OCI-LY1 (cell line): ENCODE measurements around the gene MLXIP.

ENCODE experiments used
- H2AFZ ChIP-seq: fragments of 200-600 bp; sonication (generic), shearing (Covaris generic); 2 replicates; pipeline ENCODE4 v1.6.0; 2014; ENCODE audit warnings: antibody characterized with exemption, mild to moderate bottlenecking, low read length
- H3F3A ChIP-seq: fragments of 200-600 bp; sonication (generic), shearing (Covaris generic); 2 replicates; pipeline ENCODE4 v1.6.0; 2014; ENCODE audit warnings: mild to moderate bottlenecking, antibody characterized with exemption, low read length, moderate library complexity; ENCODE audit not compliant: insufficient read depth
- H3K27ac ChIP-seq: fragments of 200-600 bp; sonication (generic); 2 replicates; pipeline ENCODE4 v1.5.1; 2014; ENCODE audit warnings: low read length, mixed run types, mild to moderate bottlenecking, low read depth; ENCODE audit not compliant: poor library complexity, severe bottlenecking
- H3K27me3 ChIP-seq: fragments of 200-600 bp; sonication (generic); 2 replicates; pipeline ENCODE4 v1.6.0; 2014; ENCODE audit warnings: antibody characterized with exemption, mild to moderate bottlenecking, low read length, moderate library complexity; ENCODE audit not compliant: insufficient read depth
- H3K36me3 ChIP-seq: fragments of 200-600 bp; sonication (generic); 2 replicates; pipeline ENCODE4 v1.6.1; 2014; ENCODE audit warnings: mild to moderate bottlenecking, antibody characterized with exemption, low read length, moderate library complexity, mixed read lengths; ENCODE audit not compliant: insufficient read depth
- H3K4me1 ChIP-seq: fragments of 200-600 bp; sonication (generic); 2 replicates; pipeline ENCODE4 v1.5.1; 2014; ENCODE audit warnings: mild to moderate bottlenecking, low read length, moderate library complexity; ENCODE audit not compliant: insufficient read depth, severe bottlenecking
- H3K4me2 ChIP-seq: fragments of 200-600 bp; sonication (generic), shearing (Covaris generic); 2 replicates; pipeline ENCODE4 v1.6.1; 2014; ENCODE audit warnings: low read length
- H3K4me3 ChIP-seq: fragments of 200-600 bp; sonication (generic); 2 replicates; pipeline ENCODE4 v1.5.1; 2014; ENCODE audit warnings: low read length, low read depth, mild to moderate bottlenecking, mixed read lengths; ENCODE audit not compliant: poor library complexity, severe bottlenecking
- H3K79me2 ChIP-seq: fragments of 200-600 bp; shearing (Covaris generic); 2 replicates; pipeline ENCODE4 v1.6.1; 2016; ENCODE audit warnings: mixed run types, low read length, mixed read lengths; ENCODE audit not compliant: insufficient read depth
- H3K9ac ChIP-seq: fragments of 200-600 bp; sonication (generic), shearing (Covaris generic); 2 replicates; pipeline ENCODE4 v1.6.1; 2014; ENCODE audit warnings: mild to moderate bottlenecking, low read length, mixed read lengths
- H3K9me2 ChIP-seq: fragments of 200-600 bp; sonication (generic), shearing (Covaris generic); 2 replicates; pipeline ENCODE4 v1.6.1; 2014; ENCODE audit warnings: low read depth, mild to moderate bottlenecking, low read length, mixed read lengths
- H3K9me3 ChIP-seq: fragments of 200-600 bp; shearing (Covaris generic); 2 replicates; pipeline ENCODE4 v1.6.1; 2014; ENCODE audit warnings: low read length, mixed read lengths
- H4K20me1 ChIP-seq: fragments of 200-600 bp; sonication (generic), shearing (Covaris generic); 2 replicates; pipeline ENCODE4 v1.6.0; 2016; ENCODE audit warnings: mild to moderate bottlenecking, low read length; ENCODE audit not compliant: insufficient read depth
- EZH2 ChIP-seq: fragments of 200-600 bp; sonication (generic), shearing (Covaris generic); IDR thresholded peaks from 2 replicates; pipeline ENCODE4 v1.8.0; 2017; ENCODE audit warnings: borderline replicate concordance, mixed run types, mild to moderate bottlenecking, antibody characterized with exemption, low read length, moderate library complexity, mixed read lengths
- TF ChIP-seq, protein P1 (sequence below): fragments of 200-600 bp; sonication (generic), shearing (Covaris generic); IDR thresholded peaks from 2 replicates; pipeline ENCODE4 v1.5.1; 2017; ENCODE audit warnings: mild to moderate bottlenecking, antibody characterized with exemption, low read length, moderate library complexity, mixed read lengths

MLXIP gene

DNA sequence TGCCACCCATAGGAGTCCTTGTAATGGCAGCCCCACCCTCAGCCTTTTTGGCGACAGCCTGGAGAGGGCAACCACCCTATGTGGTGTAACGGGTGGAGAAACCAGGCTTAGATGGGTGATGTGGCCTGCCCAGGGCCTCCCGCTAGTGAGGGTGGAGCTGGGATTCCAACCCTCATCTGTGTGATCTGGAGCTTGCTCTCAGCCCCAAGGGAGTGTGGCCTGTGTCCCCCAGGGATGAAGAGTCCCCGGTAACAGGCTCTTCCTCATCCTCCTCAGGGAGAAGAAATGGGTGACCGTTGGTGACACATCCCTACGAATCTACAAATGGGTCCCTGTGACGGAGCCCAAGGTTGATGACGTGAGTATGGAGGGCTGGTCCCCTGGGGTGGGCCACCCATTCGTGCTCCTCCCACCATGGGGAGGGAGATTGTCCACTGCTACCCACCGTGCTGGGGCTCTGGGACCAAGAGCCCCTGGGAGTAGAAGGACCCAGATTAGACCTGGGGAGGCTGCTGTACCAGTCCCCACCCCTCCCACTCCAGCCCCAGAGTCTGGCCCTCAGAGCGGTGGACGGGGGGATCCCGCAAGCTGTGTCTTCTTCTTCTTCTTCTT, 48.0 kb upstream of the MLXIP start:
- Histone ChIP-seq H3K27ac (peak overlapping the region; percentile 97), H3K79me2 (peaks cover 33% of the 10 kb centered on the region; the same call in 1 of the 2 replicates), H2AFZ (no peak overlapping the region), H4K20me1 (no peaks in the 10 kb centered on the region), H3K4me2 (peak overlapping the region; percentile 59), H3K9ac (no peak overlapping the region; the same call in 1 of the 2 replicates), H3K36me3 (peaks cover 43% of the 10 kb centered on the region), H3K4me1 (peaks cover 75% of the 10 kb centered on the region), H3K27me3 (no peaks in the 10 kb centered on the region), H3K9me2 (no peaks in the 10 kb centered on the region), H3F3A (no peaks in the 10 kb centered on the region), H3K9me3 (no peaks in the 10 kb centered on the region), H3K4me3 (peak overlapping the region; percentile 25)
- no peak for TF ChIP-seq EZH2
- TF ChIP-seq, protein P1, sequence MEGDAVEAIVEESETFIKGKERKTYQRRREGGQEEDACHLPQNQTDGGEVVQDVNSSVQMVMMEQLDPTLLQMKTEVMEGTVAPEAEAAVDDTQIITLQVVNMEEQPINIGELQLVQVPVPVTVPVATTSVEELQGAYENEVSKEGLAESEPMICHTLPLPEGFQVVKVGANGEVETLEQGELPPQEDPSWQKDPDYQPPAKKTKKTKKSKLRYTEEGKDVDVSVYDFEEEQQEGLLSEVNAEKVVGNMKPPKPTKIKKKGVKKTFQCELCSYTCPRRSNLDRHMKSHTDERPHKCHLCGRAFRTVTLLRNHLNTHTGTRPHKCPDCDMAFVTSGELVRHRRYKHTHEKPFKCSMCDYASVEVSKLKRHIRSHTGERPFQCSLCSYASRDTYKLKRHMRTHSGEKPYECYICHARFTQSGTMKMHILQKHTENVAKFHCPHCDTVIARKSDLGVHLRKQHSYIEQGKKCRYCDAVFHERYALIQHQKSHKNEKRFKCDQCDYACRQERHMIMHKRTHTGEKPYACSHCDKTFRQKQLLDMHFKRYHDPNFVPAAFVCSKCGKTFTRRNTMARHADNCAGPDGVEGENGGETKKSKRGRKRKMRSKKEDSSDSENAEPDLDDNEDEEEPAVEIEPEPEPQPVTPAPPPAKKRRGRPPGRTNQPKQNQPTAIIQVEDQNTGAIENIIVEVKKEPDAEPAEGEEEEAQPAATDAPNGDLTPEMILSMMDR: no peak

DNA sequence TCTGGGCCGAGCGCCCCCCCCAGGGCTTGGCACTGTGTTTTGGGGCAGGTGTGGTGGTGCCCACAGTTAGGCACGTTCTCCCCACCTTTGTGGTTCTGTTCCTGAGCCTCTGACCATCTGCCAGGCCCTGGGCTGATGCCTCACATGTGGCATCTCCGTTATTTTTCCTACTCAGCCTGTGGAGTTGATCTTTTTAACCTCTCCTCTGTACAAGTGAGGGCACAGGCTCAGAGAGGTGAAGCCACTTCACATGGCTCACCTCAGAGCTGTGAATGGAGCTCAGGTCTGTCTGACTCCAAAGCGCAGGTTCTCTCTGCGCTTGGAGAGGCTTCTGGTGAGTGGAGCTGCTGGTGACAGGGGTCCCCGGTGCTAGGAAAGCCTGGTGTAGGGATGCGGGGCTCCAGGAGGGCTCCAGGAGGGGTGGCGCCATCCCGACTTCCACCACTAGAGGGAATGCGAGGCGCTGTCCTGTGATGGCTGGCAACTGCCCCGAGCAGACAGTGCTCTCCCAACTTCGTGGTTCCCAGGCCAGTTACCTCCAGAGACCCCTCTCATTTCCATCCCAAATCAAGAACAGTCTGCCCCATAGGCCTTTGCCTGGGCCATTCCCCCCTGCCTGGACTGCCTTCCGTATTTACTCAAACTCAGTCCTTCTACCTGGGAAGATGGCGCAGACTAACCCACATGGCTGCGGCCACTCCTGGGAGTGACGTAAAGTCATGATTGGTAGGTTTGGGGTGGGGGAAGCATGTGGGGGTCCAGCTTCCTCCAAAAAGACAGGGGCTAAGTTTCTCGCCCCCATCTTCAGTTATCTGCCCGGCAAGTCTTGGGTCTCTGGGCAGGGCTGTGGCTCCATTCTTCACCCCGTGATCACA, 47.0 kb upstream of the MLXIP start:
- Histone ChIP-seq H2AFZ (no peak overlapping the region), H3K9me2 (no peaks in the 10 kb centered on the region), H3K9ac (no peak overlapping the region; the same call in 1 of the 2 replicates), H3K36me3 (peaks cover 53% of the 10 kb centered on the region), H3K9me3 (no peaks in the 10 kb centered on the region), H3K27ac (peak overlapping the region; percentile 97), H3K4me1 (peaks cover 64% of the 10 kb centered on the region), H3K4me2 (peak overlapping the region; percentile 45), H3K79me2 (peaks cover 28% of the 10 kb centered on the region; the same call in 1 of the 2 replicates), H3K4me3 (peak overlapping the region; percentile 13), H4K20me1 (no peaks in the 10 kb centered on the region), H3F3A (no peaks in the 10 kb centered on the region), H3K27me3 (no peaks in the 10 kb centered on the region)
- no peak for TF ChIP-seq EZH2
- TF ChIP-seq, protein P1: peak; percentile 63

DNA sequence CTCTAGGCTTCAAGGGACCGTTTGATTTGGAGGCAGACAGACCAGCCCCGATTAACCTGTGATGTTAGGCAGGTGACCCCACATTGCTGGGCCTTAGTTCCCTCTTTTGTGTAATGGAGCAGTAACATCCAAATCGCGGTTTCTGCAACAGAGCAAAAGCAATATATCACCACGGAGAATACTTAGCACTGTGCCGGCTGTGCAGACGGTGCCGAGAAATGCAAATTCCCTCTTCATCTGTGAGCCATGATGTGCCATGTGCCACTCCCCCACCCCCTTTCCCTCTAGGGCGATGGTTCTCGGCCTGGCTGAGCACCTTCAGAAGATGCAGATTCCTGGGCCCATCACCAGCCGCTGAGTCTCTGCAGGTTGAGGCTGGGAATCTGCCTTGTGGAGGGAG, 46.0 kb upstream of the MLXIP start:
- peaks cover 22% of the 10 kb centered on the region; the same call in 1 of the 2 replicates for H3K79me2 ChIP-seq
- H3K9me2 ChIP-seq: no peaks in the 10 kb centered on the region
- no peaks in the 10 kb centered on the region for H3F3A ChIP-seq
- H3K4me1 ChIP-seq: peaks cover 54% of the 10 kb centered on the region
- peak overlapping the region; percentile 97 for H3K27ac ChIP-seq
- H2AFZ ChIP-seq: no peak overlapping the region
- peak overlapping the region; percentile 10; the same call in 1 of the 2 replicates for H3K9ac ChIP-seq
- TF ChIP-seq, protein P1: no peak
- TF ChIP-seq EZH2: no peak
- H3K4me3 ChIP-seq: peak overlapping the region; percentile 13
- peak overlapping the region; percentile 45 for H3K4me2 ChIP-seq
- H3K9me3 ChIP-seq: no peaks in the 10 kb centered on the region
- H3K36me3 ChIP-seq: peaks cover 63% of the 10 kb centered on the region
- H3K27me3 ChIP-seq: no peaks in the 10 kb centered on the region
- H4K20me1 ChIP-seq: no peaks in the 10 kb centered on the region
